HepG2 (cell line): ENCODE results near the gene MAGEC1. TPM values are rescaled to one million over a fixed set of nuclear protein-coding genes. Genes with fewer than 3 reads are reported as not detected.

Experiments used
- ATAC-seq: fragments of 200-7000 bp; cut with Tn5 transposase; 3 replicates; pipeline ENCODE4 v1.9.1; 2020; ENCODE audit warnings: mild to moderate bottlenecking, moderate library complexity
- Bru-seq: library from RNA; stranded (reverse); fragments of 400-500 nt; gene quantifications from one replicate; lab custom pipeline; 2021; lab: Mats Ljungman, UMichigan
- BruChase-seq, 2 experiments: library from RNA; stranded (reverse); fragments of 400-500 nt; gene quantifications; one replicate each; lab custom pipeline; 2021; lab: Mats Ljungman, UMichigan
- BruUV-seq: library from RNA; stranded (reverse); fragments of 400-500 nt; replicated peaks from 2 replicates; lab custom pipeline; 2021; lab: Mats Ljungman, UMichigan
- CTCF ChIA-PET: fragments of 300-600 bp; formaldehyde crosslinking; extraction: SDS; loops from one replicate; lab custom pipeline; 2021; ENCODE audit warnings: low total read pairs, inconsistent platforms, low intra/inter-chr PET ratio; lab: Yijun Ruan, JAX
- POLR2A ChIA-PET: fragments of 350-600 bp; sonication (Branson Sonifier 250); formaldehyde crosslinking; loops from one replicate; lab custom pipeline; 2020; ENCODE audit warnings: antibody characterized with exemption, inconsistent platforms; lab: Yijun Ruan, JAX
- DNase-seq: peaks from one replicate; pipeline ENCODE4 v3.0.0-alpha.2; 2015; ENCODE audit warnings: low spot score
- FAIRE-seq: peaks from 3 replicates; lab custom pipeline; 2011; peaks lifted over from hg19 to GRCh38; lab: Jason Lieb, UNC
- H2AFZ ChIP-seq: one replicate; pipeline ENCODE4 v1.6.1; 2011; ENCODE audit warnings: low read length, inconsistent platforms
- H3K27ac ChIP-seq: fragments of 300-600 bp; 3 replicates; pipeline ENCODE4 v1.8.0; 2011; ENCODE audit warnings: mixed run types, mild to moderate bottlenecking, mixed read lengths, low read length, inconsistent platforms; ENCODE audit not compliant: insufficient read depth; ENCODE audit errors: extremely low read length
- H3K27me3 ChIP-seq, 2 experiments: fragments of 200-600 bp in 1 of 2; 2 replicates in 1 of 2; 3 replicates in 1 of 2; pipeline versions ENCODE4 v1.6.0 to v1.8.0; 2011; ENCODE audit warnings: low read length in 2 of 2, mild to moderate bottlenecking in 2 of 2, moderate library complexity in 2 of 2, inconsistent platforms in 1 of 2; ENCODE audit not compliant: insufficient read depth in 2 of 2, control insufficient read depth in 1 of 2
- H3K36me3 ChIP-seq, 2 experiments: fragments of 200-600 bp in 1 of 2; replicated peaks in 1 of 2; 2 replicates in 1 of 2; 3 replicates in 1 of 2; pipeline versions ENCODE4 v1.5.1 to v1.8.0; 2011; ENCODE audit warnings: low read length in 2 of 2, inconsistent platforms in 1 of 2; ENCODE audit not compliant: insufficient read depth in 2 of 2, control insufficient read depth in 1 of 2
- H3K4me1 ChIP-seq: 2 replicates; pipeline ENCODE4 v1.5.1; 2012; ENCODE audit warnings: low read length, inconsistent platforms; ENCODE audit not compliant: insufficient read depth
- H3K4me2 ChIP-seq: 2 replicates; pipeline ENCODE4 v1.6.0; 2011; ENCODE audit warnings: low read depth, low read length, inconsistent platforms
- H3K4me3 ChIP-seq, 3 experiments: fragments of 200-600 bp in 1 of 3; sonication (generic), shearing (Covaris generic) in 1 of 3; replicated peaks in 1 of 3; 2 replicates each; pipeline ENCODE4 v1.5.1; 2011 to 2016; ENCODE audit warnings: low read length in 3 of 3, inconsistent platforms in 2 of 3, low read depth in 2 of 3, mild to moderate bottlenecking in 2 of 3, control low read depth in 1 of 3, mixed read lengths in 1 of 3; ENCODE audit not compliant: insufficient read depth in 1 of 3
- H3K79me2 ChIP-seq: one replicate; pipeline ENCODE4 v1.6.1; 2011; ENCODE audit warnings: low read length, inconsistent platforms; ENCODE audit not compliant: insufficient read depth
- H3K9ac ChIP-seq: 2 replicates; pipeline ENCODE4 v1.6.0; 2011; ENCODE audit warnings: mild to moderate bottlenecking, low read depth, low read length, inconsistent platforms; ENCODE audit not compliant: insufficient read depth
- H3K9me3 ChIP-seq: 2 replicates; pipeline ENCODE4 v1.5.1; 2012; ENCODE audit warnings: mild to moderate bottlenecking, low read length
- H4K20me1 ChIP-seq: 2 replicates; pipeline ENCODE4 v1.6.0; 2011; ENCODE audit warnings: inconsistent platforms, mild to moderate bottlenecking, low read length, moderate library complexity; ENCODE audit not compliant: insufficient read depth
- AGO2 ChIP-seq: fragments of 200-400 bp; formaldehyde crosslinking; optimal IDR thresholded peaks from 2 replicates; pipeline ENCODE3; 2017; ENCODE audit warnings: mild to moderate bottlenecking, low read depth, low read length, moderate library complexity
- PAX8 ChIP-seq: sonication (generic); formaldehyde crosslinking; IDR thresholded peaks from 2 replicates; pipeline ENCODE4 v1.8.0; 2022; ENCODE audit warnings: mild to moderate bottlenecking, missing genetic modification reagents, borderline replicate concordance
- RELA ChIP-seq: sonication (generic); formaldehyde crosslinking; IDR thresholded peaks from 2 replicates; pipeline ENCODE4 v1.4.0; 2020; ENCODE audit warnings: missing genetic modification reagents
- SALL1 ChIP-seq: sonication (generic); formaldehyde crosslinking; IDR thresholded peaks from 2 replicates; pipeline ENCODE4 v1.8.0; 2022; ENCODE audit warnings: mild to moderate bottlenecking, missing genetic modification reagents
- ZNF274 ChIP-seq: sonication (generic); formaldehyde crosslinking; IDR thresholded peaks from 2 replicates; pipeline ENCODE4 v1.5.1; 2020; ENCODE audit warnings: mild to moderate bottlenecking, missing genetic modification reagents
- ZNF549 ChIP-seq: sonication (generic); formaldehyde crosslinking; IDR thresholded peaks from 2 replicates; pipeline ENCODE4 v1.5.0; 2020; ENCODE audit warnings: missing genetic modification reagents
- ZNF615 ChIP-seq: sonication (generic); formaldehyde crosslinking; IDR thresholded peaks from 2 replicates; pipeline ENCODE4 v1.5.0; 2020; ENCODE audit warnings: mild to moderate bottlenecking, missing genetic modification reagents, borderline replicate concordance
- WGBS: methylation state at CpG from one replicate; pipeline ENCODE4 v1.1.6; 2017; ENCODE audit warnings: low lambda C conversion rate; 5-methylcytosine and 5-hydroxymethylcytosine counted together
- in situ Hi-C: cut with HindIII; loops from 2 replicates; pipeline ENCODE4 v1.10.0; 2017; ENCODE audit warnings: low pct_unique_long_range_greater_than_20kb; ENCODE audit not compliant: extremely low pct_ligation_motif_present
- intact Hi-C: fragments of 100-400 bp; cut with micrococcal nuclease; formaldehyde crosslinking; loops from one replicate; pipeline ENCODE4 v1.10.0; 2022; ENCODE audit not compliant: unreplicated experiment
- long read RNA-seq, 2 experiments: library from RNA in 1 of 2; library from polyadenylated mRNA in 1 of 2; stranded (forward) in 1 of 2; unstranded in 1 of 2; transcript quantifications; one replicate each; pipeline ENCODE4 v2.0.0, GENCODE V29; 2019 to 2022
- polyA minus RNA-seq, 3 experiments: library from RNA; depleted of rRNA, polyadenylated mRNA; stranded (reverse); fragments of >200 nt; gene quantifications; 2 replicates each; pipeline ENCODE4 v1.2.3, GENCODE V29; 2011; ENCODE audit warnings: low replicate concordance in 1 of 3
- polyA plus RNA-seq, 8 experiments: library from polyadenylated mRNA; depleted of rRNA in 3 of 8; stranded (reverse) in 7 of 8; unstranded in 1 of 8; fragments of >200 nt; fragmentation: Illumina TruSeq in 4 of 8; extraction: Trizol in 4 of 8; gene quantifications; 2 replicates each; pipeline versions ENCODE4 v1.2.1 to v1.2.3, GENCODE V29; 2011 to 2016; ENCODE audit warnings: low read depth in 4 of 8, missing spikeins in 1 of 8, mixed read lengths in 1 of 8; ENCODE audit not compliant: insufficient read depth in 1 of 8
- total RNA-seq, 5 experiments: library from RNA; depleted of rRNA; stranded (reverse); fragments of >200 nt; fragmentation: Illumina TruSeq; extraction: Trizol; gene quantifications; 2 replicates each; pipeline ENCODE4 v1.2.3, GENCODE V29; 2016; ENCODE audit warnings: low read depth in 1 of 5

The MAGEC1 gene, protein sequence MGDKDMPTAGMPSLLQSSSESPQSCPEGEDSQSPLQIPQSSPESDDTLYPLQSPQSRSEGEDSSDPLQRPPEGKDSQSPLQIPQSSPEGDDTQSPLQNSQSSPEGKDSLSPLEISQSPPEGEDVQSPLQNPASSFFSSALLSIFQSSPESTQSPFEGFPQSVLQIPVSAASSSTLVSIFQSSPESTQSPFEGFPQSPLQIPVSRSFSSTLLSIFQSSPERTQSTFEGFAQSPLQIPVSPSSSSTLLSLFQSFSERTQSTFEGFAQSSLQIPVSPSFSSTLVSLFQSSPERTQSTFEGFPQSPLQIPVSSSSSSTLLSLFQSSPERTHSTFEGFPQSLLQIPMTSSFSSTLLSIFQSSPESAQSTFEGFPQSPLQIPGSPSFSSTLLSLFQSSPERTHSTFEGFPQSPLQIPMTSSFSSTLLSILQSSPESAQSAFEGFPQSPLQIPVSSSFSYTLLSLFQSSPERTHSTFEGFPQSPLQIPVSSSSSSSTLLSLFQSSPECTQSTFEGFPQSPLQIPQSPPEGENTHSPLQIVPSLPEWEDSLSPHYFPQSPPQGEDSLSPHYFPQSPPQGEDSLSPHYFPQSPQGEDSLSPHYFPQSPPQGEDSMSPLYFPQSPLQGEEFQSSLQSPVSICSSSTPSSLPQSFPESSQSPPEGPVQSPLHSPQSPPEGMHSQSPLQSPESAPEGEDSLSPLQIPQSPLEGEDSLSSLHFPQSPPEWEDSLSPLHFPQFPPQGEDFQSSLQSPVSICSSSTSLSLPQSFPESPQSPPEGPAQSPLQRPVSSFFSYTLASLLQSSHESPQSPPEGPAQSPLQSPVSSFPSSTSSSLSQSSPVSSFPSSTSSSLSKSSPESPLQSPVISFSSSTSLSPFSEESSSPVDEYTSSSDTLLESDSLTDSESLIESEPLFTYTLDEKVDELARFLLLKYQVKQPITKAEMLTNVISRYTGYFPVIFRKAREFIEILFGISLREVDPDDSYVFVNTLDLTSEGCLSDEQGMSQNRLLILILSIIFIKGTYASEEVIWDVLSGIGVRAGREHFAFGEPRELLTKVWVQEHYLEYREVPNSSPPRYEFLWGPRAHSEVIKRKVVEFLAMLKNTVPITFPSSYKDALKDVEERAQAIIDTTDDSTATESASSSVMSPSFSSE
- total RNA-seq (2016; rRNA removed; fragmentation: Illumina TruSeq; extraction: Trizol): not detected in 2 replicates
- not detected in 2 replicates for total RNA-seq (2016; cell fraction: cytosol; rRNA removed; fragmentation: Illumina TruSeq; extraction: Trizol; ENCODE audit: low read depth)
- not detected in 2 replicates for total RNA-seq (2016; cell fraction: insoluble cytoplasmic fraction; rRNA removed; fragmentation: Illumina TruSeq; extraction: Trizol)
- not detected in 2 replicates for total RNA-seq (2016; cell fraction: membrane; rRNA removed; fragmentation: Illumina TruSeq; extraction: Trizol)
- total RNA-seq (2016; cell fraction: nucleus; rRNA removed; fragmentation: Illumina TruSeq; extraction: Trizol): not detected in 2 replicates
- polyA plus RNA-seq (2011; rRNA removed): not detected in 2 replicates
- polyA plus RNA-seq (2011; cell fraction: cytosol; rRNA removed): not detected in 2 replicates
- not detected in 2 replicates for polyA plus RNA-seq (2011; cell fraction: nucleus; rRNA removed)
- not detected in 2 replicates for polyA plus RNA-seq (2012)
- not detected in 2 replicates for polyA plus RNA-seq (2016; cell fraction: cytosol; fragmentation: Illumina TruSeq; extraction: Trizol; ENCODE audit: low read depth)
- polyA plus RNA-seq (2016; cell fraction: insoluble cytoplasmic fraction; fragmentation: Illumina TruSeq; extraction: Trizol; ENCODE audit: low read depth): not detected in 2 replicates
- not detected in 2 replicates for polyA plus RNA-seq (2016; cell fraction: membrane; fragmentation: Illumina TruSeq; extraction: Trizol; ENCODE audit: low read depth)
- not detected in 2 replicates for polyA plus RNA-seq (2016; cell fraction: nucleus; fragmentation: Illumina TruSeq; extraction: Trizol; ENCODE audit: insufficient read depth, low read depth)
- not detected in 2 replicates for polyA minus RNA-seq (2011; rRNA and poly(A)+ RNA removed; ENCODE audit: low replicate concordance)
- polyA minus RNA-seq (2011; cell fraction: cytosol; rRNA and poly(A)+ RNA removed): not detected in 2 replicates
- polyA minus RNA-seq (2011; cell fraction: nucleus; rRNA and poly(A)+ RNA removed): not detected in 2 replicates
- not detected for Bru-seq, nascent RNA
- not detected for BruChase-seq, experiment 1, labeled RNA remaining after a 6-hour chase
- not detected for BruChase-seq, experiment 2, labeled RNA remaining after a 2-hour chase
- long read RNA-seq, experiment 1: 0 reads
- long read RNA-seq, experiment 2: 0 reads

- no peaks in the 10 kb centered on the region for H3K36me3 ChIP-seq
- no TSS peak for BruUV-seq
- H2AFZ ChIP-seq: no peak within 1 kb of the TSS
- no peaks in the 10 kb centered on the region for H3K27me3 ChIP-seq
- FAIRE-seq (no peak), DNase-seq (no peak), ATAC-seq (no peak)
- H3K27ac ChIP-seq: no peak within 1 kb of the TSS
- no peak within 1 kb of the TSS for H3K4me3 ChIP-seq
- H3K4me2 ChIP-seq: no peak within 1 kb of the TSS
- ChIA-PET POLR2A (no interaction called here), CTCF (no interaction called here)
- H3K9me3 ChIP-seq: no peaks in the 10 kb centered on the region; the same call in 1 of the 2 replicates
- no peaks in the 10 kb centered on the region for H4K20me1 ChIP-seq
- TF ChIP-seq ZNF615 (CRISPR knock-in tag): no peak
- TF ChIP-seq ZNF549 (CRISPR knock-in tag): no peak
- TF ChIP-seq AGO2: no peak
- no peak for TF ChIP-seq ZNF274
- no peak for TF ChIP-seq PAX8 (CRISPR knock-in tag)
- no peak for TF ChIP-seq RELA (CRISPR knock-in tag)
- no peak for TF ChIP-seq SALL1 (CRISPR knock-in tag)
- no peaks in the 10 kb centered on the region for H3K4me1 ChIP-seq
- H3K9ac ChIP-seq: no peak within 1 kb of the TSS
- intact Hi-C loops (no loop called here), in situ Hi-C loops (no loop called here)
- WGBS: 31% methylated on average over 16 of the region's 25 CpGs
- H3K79me2 ChIP-seq: no peaks in the 10 kb centered on the region
Observed at GRCh38 chrX:141903400-141904155, at the start of gene MAGEC1. Gene MAGEC1, plus strand, starts transcription at chrX:141903894. Its CDS starts 1,179 bp downstream, at chrX:141905073.
